HG02798 (cell line): ENCODE data around the gene GABRR2.

ENCODE experiments used
- ATAC-seq: cut with Tn5 transposase; IDR thresholded peaks from one replicate; pipeline ENCODE4 v1.9.1; 2021; ENCODE audit warnings: mild to moderate bottlenecking; ENCODE audit not compliant: unreplicated experiment, poor library complexity

The GABRR2 gene

DNA sequence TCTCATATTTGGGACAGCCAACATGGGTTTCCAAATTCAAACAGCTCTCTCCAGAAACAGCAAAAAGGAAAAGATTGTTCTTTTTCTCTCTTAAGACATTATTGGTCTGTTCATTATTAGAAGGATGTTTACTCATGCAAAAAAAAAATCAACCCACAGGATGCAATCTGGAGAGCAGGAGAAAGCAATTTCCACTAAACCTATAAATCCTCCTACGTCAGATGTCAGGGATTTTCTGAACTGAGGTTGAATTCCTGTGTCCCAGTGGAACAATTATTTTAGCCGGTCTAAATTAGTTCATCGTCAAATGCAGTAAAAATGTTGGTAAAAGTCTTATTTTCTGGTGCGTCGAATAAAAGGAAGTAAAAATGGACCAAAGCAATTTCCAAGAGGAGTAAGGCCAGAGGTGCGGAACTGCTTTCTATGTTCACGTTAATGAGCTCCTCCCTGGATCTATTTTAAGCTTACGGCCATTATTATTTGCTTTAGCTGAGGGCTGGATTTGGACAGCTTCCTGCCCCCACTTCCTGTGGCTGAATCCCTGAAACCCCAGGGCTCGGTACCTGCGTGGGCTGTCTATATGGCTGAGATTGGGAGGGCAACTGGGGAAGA is 97.7 kb downstream of the GABRR2 start, which contains the start of gene GABRR1:
Gene GABRR1 (minus strand): TSS at position 60 of the 612 bp plus-strand sequence. CDS start 36 bp downstream, at position 24.
- no peak for ATAC-seq

DNA sequence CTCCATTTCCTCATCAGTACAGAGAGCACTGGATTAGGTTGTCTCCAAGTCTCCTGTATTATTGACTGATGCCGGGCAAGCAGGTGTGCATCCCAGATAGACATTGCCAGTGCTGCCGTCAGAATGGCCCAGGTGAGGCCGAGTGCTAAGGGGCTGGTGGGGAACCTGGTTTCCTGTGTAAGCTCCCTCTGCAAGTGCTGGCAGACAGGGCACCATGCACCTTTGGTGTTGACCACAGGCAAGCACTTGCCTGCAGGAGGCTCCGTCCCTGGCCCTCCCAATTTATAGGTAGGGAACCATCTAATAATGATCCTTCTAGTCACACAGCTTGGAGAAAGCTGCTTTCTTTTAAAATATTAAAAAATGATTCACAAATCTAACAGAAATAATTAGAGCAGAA is 98.7 kb downstream of the GABRR2 start:
- ATAC-seq = no peak

- ATAC-seq = no peak
Observed at GRCh38 chr6:89215391-89215790, 99.7 kb downstream of the GABRR2 start.

DNA sequence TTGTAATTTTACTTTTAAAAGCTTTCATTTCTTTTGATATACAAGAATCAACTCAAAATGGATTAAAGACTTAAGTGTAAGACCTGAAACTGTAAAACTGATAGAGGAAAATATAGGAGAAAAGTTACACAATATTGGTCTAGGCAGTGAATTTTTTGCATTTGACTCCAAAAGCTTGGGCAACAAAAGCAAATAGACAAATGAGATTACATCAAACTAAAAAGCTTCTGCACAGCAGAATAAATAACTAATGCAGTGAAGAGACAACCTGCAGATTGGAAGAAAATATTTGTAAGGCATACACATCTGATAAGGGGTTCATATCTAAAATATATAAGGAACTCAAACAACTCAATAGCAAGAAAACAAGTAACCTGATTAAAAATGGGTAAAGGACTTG is 100.9 kb downstream of the GABRR2 start:
- no peak for ATAC-seq

- no peak for ATAC-seq
Observed at GRCh38 chr6:89212472-89212871, 102.6 kb downstream of the GABRR2 start.

DNA sequence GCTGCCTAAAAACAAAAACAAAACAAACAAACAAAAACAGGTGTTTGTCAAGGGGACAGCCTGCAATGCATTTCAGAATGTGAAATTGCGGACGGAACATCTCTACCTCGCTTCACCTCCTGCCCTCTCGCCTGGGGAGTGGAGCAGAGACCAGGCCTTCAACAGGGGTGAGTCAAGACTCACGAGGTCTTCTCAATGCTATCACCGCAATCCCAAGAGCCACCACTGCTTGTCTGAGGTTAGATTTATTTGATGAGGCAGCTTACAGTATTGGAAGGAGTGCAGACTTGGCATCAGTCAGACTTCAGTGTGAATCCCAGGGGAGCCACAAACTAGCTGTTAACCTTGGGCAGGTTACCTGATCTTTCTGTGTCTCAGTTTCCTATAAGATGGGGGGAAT is 105.6 kb downstream of the GABRR2 start:
- ATAC-seq = no peak

DNA sequence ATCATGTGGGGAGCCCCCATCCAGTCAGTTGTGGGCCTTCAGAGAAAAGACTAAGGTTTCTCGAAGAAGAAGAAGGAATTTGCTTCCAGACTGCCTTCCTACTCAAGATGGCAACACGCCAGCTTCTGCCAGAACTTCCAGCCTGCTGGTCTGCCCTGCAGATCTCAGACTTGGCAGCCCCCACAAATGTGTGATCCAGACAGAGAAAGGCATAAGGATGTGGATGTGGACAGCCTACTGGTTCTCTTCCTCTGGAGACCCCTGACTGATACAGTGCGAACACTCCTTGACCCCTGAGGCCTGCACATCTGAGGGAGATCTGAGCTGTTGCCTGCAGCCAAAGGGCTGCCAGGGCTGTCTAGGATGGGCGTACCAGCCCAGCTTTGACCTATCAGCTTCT is 106.5 kb downstream of the GABRR2 start:
- no peak for ATAC-seq
